Suprapubic skin (tissue), 4 donors: ENCODE results near the gene SND1. TPM values are rescaled to one million over a fixed set of nuclear protein-coding genes. Genes with fewer than 3 reads are reported as not detected.

Experiments
- DNase-seq, 2 donors: peaks; one replicate each; pipeline ENCODE4 v3.0.0-alpha.2; 2019; ENCODE audit warnings: low spot score in 2 of 2
- H3K27ac ChIP-seq: fragments of 200-600 bp; sonication (generic); one replicate; pipeline ENCODE4 v1.5.1; 2019
- H3K27me3 ChIP-seq: fragments of 200-600 bp; sonication (generic); one replicate; pipeline ENCODE4 v1.5.1; 2019
- H3K36me3 ChIP-seq: fragments of 200-600 bp; sonication (generic); one replicate; pipeline ENCODE4 v1.5.1; 2019
- H3K4me1 ChIP-seq: fragments of 200-600 bp; sonication (generic); one replicate; pipeline ENCODE4 v1.5.1; 2019
- H3K4me3 ChIP-seq: fragments of 200-600 bp; sonication (generic); one replicate; pipeline ENCODE4 v1.5.1; 2019; ENCODE audit warnings: mild to moderate bottlenecking
- H3K9me3 ChIP-seq: fragments of 200-600 bp; sonication (generic); one replicate; pipeline ENCODE4 v1.5.1; 2019
- EP300 ChIP-seq: sonication (generic); formaldehyde crosslinking; IDR thresholded peaks from one replicate; pipeline ENCODE4 v1.6.1; 2017; ENCODE audit warnings: antibody characterized with exemption
- POLR2A ChIP-seq, 2 donors: fragments of 450-650 bp; IDR thresholded peaks; one replicate each; pipeline ENCODE4 v1.6.1; 2017; ENCODE audit warnings: antibody characterized with exemption in 2 of 2, mild to moderate bottlenecking in 2 of 2, moderate library complexity in 2 of 2
- POLR2AphosphoS5 ChIP-seq, 3 donors: sonication (generic); formaldehyde crosslinking; IDR thresholded peaks; one replicate each; pipeline ENCODE4 v1.6.1; 2017; ENCODE audit warnings: antibody characterized with exemption in 3 of 3
- WGBS: methylation state at CpG from one replicate; pipeline ENCODE4 v1.1.5; 2018; 5-methylcytosine and 5-hydroxymethylcytosine counted together
- total RNA-seq, 4 donors: library from RNA; depleted of rRNA; stranded (reverse); fragments of >200 nt; gene quantifications; one replicate each; pipeline ENCODE4 v1.1.0, GENCODE V29; 2016
- TF ChIP-seq, protein P1 (sequence below), 2 donors: fragments of 200-600 bp in 1 of 2; fragments of 450-650 bp in 1 of 2; sonication (generic) in 1 of 2; IDR thresholded peaks; one replicate each; pipeline ENCODE4 v1.5.1; 2016 to 2019; ENCODE audit warnings: antibody characterized with exemption in 2 of 2, mild to moderate bottlenecking in 1 of 2, moderate library complexity in 1 of 2

The SND1 gene
- total RNA-seq, 4 donors from 2014 or later: 72.2 to 99.8 (median 77.2) TPM

DNA sequence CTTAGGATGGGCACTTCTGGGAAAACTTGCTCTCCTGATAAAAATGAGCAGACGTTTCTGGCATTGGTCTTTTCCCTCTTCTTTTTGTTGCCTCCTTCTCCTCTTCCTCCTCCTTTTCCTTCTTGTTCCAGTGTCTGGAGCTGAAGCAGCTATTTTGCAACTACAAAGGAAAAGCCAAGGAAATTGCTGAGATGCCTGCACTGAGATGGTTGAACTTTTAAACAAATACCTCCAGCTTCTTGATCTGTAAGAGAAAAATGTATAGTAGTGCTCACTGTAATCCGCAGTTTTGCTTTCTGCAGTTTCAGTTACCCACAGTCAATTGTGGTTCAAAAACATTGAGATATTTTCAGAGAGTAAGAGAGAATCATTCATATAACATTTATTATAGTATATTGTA is 7.5 kb upstream of the SND1 start:
- Histone ChIP-seq H3K27ac (no peak overlapping the region), H3K9me3 (no peaks in the 10 kb centered on the region), H3K27me3 (no peaks in the 10 kb centered on the region), H3K36me3 (no peaks in the 10 kb centered on the region), H3K4me1 (no peaks in the 10 kb centered on the region), H3K4me3 (no peak overlapping the region)
- TF ChIP-seq POLR2AphosphoS5 (IDR thresholded peaks at IDR 0.05) (no peak), EP300 (no peak)
- WGBS: 60% methylated on average over 2 of the region's 2 CpGs
- DNase-seq: no peak

DNA sequence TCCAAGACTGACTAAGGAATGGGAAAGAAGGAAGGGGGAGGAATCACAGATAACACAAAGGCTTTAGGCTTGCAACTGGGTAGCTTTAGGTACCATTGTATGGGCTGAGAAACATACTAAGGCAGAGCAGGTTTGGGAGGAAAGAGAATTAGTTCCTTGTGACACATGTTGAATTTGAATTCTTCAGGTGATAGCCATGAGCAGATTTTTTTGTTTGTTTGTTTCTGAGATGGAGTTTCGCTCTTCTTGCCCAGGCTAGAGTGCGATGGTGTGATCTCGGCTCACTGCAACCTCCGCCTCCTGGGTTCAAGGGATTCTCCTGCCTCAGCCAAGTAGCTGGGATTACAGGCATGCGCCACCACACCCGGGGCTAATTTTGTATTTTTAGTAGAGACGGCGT is 4.4 kb upstream of the SND1 start:
- Histone ChIP-seq H3K36me3 (no peaks in the 10 kb centered on the region), H3K27me3 (no peaks in the 10 kb centered on the region), H3K9me3 (no peaks in the 10 kb centered on the region), H3K4me1 (peaks cover 10% of the 10 kb centered on the region), H3K27ac (no peak overlapping the region), H3K4me3 (no peak overlapping the region)
- 96% methylated on average over 8 of the region's 8 CpGs for WGBS
- TF ChIP-seq, protein P1, sequence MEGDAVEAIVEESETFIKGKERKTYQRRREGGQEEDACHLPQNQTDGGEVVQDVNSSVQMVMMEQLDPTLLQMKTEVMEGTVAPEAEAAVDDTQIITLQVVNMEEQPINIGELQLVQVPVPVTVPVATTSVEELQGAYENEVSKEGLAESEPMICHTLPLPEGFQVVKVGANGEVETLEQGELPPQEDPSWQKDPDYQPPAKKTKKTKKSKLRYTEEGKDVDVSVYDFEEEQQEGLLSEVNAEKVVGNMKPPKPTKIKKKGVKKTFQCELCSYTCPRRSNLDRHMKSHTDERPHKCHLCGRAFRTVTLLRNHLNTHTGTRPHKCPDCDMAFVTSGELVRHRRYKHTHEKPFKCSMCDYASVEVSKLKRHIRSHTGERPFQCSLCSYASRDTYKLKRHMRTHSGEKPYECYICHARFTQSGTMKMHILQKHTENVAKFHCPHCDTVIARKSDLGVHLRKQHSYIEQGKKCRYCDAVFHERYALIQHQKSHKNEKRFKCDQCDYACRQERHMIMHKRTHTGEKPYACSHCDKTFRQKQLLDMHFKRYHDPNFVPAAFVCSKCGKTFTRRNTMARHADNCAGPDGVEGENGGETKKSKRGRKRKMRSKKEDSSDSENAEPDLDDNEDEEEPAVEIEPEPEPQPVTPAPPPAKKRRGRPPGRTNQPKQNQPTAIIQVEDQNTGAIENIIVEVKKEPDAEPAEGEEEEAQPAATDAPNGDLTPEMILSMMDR (IDR thresholded peaks at IDR 0.05): no peak
- no peak for DNase-seq

DNA sequence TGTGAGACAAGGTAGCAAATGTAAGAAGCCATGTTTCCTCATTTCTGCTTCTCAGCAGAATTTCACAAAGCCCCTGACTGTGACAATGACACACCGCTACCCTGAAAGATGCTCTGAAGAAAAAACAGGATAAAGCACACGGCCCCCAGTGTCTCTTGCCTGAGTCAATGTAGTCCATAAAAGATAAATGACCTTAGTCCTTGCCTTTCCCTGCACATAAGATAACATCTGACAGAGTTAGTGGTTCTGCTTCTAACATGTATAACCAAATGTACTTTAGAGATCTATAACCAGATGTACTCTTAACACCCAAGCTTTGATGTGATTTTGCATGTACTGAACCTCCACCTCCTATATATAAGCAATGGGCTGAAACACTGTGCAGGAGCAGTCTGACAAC is 3.0 kb upstream of the SND1 start:
- H3K27ac ChIP-seq: no peak overlapping the region
- 68% methylated on average over 2 of the region's 2 CpGs for WGBS

DNA sequence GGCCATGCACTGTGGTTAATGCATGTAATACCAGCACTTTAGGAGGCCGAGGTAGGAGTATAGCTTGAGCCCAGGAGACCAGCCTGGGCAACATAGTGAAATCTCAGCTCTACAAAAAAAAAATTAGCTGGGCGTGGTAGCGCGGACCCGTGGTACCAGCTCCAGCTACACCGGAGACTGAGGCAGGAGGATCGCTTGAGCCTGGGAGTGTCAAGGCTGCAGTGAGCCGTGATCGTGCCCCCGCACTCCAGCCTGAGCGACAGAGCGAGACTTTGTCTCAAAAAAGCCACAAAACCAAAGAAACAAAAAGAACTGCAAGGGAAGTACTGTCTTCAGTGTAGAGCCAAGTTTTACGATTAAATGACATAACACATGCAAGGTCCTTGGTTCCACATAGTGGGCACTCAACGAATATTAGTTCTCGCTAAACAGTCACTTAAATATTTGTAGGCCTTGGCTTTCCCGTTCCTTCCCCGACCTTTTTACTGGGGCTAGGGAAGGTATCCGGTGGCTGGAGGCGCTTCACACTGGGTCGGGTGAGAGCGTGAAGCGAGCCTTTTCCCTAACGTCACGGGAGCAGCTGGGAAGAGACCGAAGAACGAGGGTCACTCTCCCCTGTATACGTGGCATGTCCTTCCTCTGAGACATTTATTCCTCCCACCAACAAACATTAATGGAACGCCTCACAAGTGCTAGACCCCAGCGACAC is 993 bp upstream of the SND1 start:
- peak overlapping the region; percentile 73 for H3K4me3 ChIP-seq
- peak overlapping the region; percentile 91 for H3K27ac ChIP-seq
- no peaks in the 10 kb centered on the region for H3K9me3 ChIP-seq
- no peak for DNase-seq
- no peaks in the 10 kb centered on the region for H3K36me3 ChIP-seq
- H3K27me3 ChIP-seq: no peaks in the 10 kb centered on the region
- TF ChIP-seq EP300 (no peak), POLR2A (IDR thresholded peaks at IDR 0.05) (no peak), POLR2AphosphoS5 (IDR thresholded peaks at IDR 0.05) (no peak)
- TF ChIP-seq, protein P1 (IDR thresholded peaks at IDR 0.05): no peak
- WGBS: 54% methylated on average over 28 of the region's 29 CpGs
- H3K4me1 ChIP-seq: peaks cover 31% of the 10 kb centered on the region

More for the DNA sequence above, 3.0 kb upstream of the SND1 start:
- H3K36me3 ChIP-seq: no peaks in the 10 kb centered on the region
- H3K9me3 ChIP-seq: no peaks in the 10 kb centered on the region
- H3K4me3 ChIP-seq: no peak overlapping the region
- no peaks in the 10 kb centered on the region for H3K27me3 ChIP-seq
- TF ChIP-seq EP300: no peak
- TF ChIP-seq, protein P1 (IDR thresholded peaks at IDR 0.05): no peak
- TF ChIP-seq POLR2A (IDR thresholded peaks at IDR 0.05): no peak
- no peak for TF ChIP-seq POLR2AphosphoS5 (IDR thresholded peaks at IDR 0.05)
- H3K4me1 ChIP-seq: peaks cover 22% of the 10 kb centered on the region
- no peak for DNase-seq

DNA sequence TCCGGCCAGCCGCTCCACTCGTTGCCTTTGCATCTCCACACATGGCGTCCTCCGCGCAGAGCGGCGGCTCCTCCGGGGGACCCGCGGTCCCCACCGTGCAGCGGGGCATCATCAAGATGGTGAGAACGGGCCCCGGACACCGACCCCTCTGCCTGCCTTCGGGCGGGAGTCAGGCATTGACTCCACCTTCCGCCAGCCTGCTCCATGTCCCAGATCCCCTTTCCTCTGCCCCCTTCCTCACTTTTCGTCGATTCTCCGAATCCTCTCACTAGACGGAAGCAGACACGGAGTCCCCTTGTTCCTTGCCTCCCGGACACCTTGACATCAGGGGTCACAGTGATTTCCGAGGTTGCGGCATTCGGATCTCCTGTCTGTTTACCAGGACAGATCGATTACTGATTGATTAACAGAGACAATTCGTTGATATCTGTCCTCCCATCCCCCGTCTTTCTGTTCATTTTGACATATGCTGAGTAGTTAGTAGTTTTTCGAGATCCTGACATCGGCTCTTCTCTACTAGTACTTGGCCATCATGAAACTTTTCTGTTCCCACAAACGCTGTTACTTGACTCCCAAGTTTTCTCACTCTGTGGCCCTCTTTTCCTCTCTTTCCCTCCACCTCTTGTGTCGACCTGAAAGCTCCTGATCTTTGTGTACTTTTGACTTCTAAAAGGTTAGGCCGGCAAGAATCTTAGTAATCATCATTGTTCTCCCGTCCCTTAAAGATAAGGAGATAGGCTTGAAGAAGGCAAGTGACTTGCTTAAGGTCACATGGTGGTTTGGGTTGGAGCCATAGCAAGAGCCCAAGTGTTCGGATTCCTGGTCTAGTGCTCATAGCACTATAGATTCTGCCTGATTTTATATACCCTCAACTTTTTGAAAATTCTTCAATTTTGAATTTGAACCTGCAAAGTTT is 597 bp downstream of the SND1 start:
- peak overlapping the region; percentile 91 for H3K27ac ChIP-seq
- peaks cover 31% of the 10 kb centered on the region for H3K4me1 ChIP-seq
- H3K27me3 ChIP-seq: no peaks in the 10 kb centered on the region
- TF ChIP-seq, protein P1 (IDR thresholded peaks at IDR 0.05): no peak
- TF ChIP-seq EP300 (no peak), POLR2AphosphoS5 (IDR thresholded peaks at IDR 0.05) (no peak), POLR2A (IDR thresholded peaks at IDR 0.05) (no peak)
- no peak for DNase-seq
- H3K9me3 ChIP-seq: no peaks in the 10 kb centered on the region
- WGBS: 2% methylated on average over 38 of the region's 38 CpGs
- H3K36me3 ChIP-seq: no peaks in the 10 kb centered on the region
- H3K4me3 ChIP-seq: peak overlapping the region; percentile 73
